ENCODE measurements around the gene MACF1.

The MACF1 gene

DNA sequence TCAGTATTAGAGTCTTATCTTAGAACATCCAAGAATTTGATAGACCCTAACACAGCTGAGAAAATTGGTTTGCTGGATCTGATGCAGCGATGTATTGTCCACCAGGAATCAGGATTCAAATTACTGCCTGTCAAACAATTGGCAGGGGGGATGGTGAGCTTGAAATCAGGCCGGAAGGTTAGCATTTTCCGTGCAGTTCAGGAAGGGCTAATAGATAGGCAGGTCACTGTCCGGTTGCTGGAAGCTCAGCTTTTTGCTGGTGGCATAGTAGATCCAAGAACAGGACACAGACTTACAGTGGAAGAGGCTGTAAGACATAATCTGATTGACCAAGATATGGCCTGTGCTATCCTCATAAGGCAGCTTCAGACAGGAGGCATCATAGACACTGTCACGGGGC is 127.2 kb downstream of the MACF1 start:
- H3K27me3 ChIP-seq (replicated peaks; ENCODE audit: insufficient read depth, low read length): no peaks in the 10 kb centered on the region
- H3F3A ChIP-seq (ENCODE audit: insufficient read depth, low read length): no peaks in the 10 kb centered on the region
- DNase-seq: no peak
- no peak for TF ChIP-seq EZH2 (optimal IDR thresholded peaks at IDR 0.05; ENCODE audit: low read depth, low read length)
- TF ChIP-seq EZH2phosphoT487 (IDR thresholded peaks at IDR 0.05; ENCODE audit: low read length): no peak
- TF ChIP-seq CTCF (IDR thresholded peaks at IDR 0.05; ENCODE audit: low read length): no peak
- no peak overlapping the region for H3K9ac ChIP-seq (ENCODE audit: low read length)
- no peak overlapping the region for H3K27ac ChIP-seq (ENCODE audit: low read length)
- no peak overlapping the region for H3K4me3 ChIP-seq (ENCODE audit: low read length)
- H3K79me2 ChIP-seq (ENCODE audit: low read length): 0 out of 2 replicates have a peak, but pooled peaks cover 4% of the 10 kb centered on the region
- H3K4me2 ChIP-seq (ENCODE audit: low read depth, low read length): no peak overlapping the region
- no peak overlapping the region for H2AFZ ChIP-seq (ENCODE audit: low read length)
- no peaks in the 10 kb centered on the region for H3K9me3 ChIP-seq (replicated peaks; ENCODE audit: insufficient read depth, low read length)
- H4K20me1 ChIP-seq (ENCODE audit: insufficient read depth, low read length): no peaks in the 10 kb centered on the region
- H3K4me1 ChIP-seq (ENCODE audit: low read length): no peaks in the 10 kb centered on the region
- no peaks in the 10 kb centered on the region for H3K9me2 ChIP-seq (replicated peaks; ENCODE audit: insufficient read depth, low read length)
- peaks cover 29% of the 10 kb centered on the region for H3K36me3 ChIP-seq (replicated peaks; ENCODE audit: insufficient read depth, low read length)

- Histone ChIP-seq H3K79me2 (ENCODE audit: low read length) (0 out of 2 replicates have a peak, but pooled peaks cover 4% of the 10 kb centered on the region), H3K9me2 (replicated peaks; ENCODE audit: insufficient read depth, low read length) (no peaks in the 10 kb centered on the region), H3K4me2 (ENCODE audit: low read depth, low read length) (no peak overlapping the region), H3K9me3 (replicated peaks; ENCODE audit: insufficient read depth, low read length) (no peaks in the 10 kb centered on the region), H3K4me3 (ENCODE audit: low read length) (no peak overlapping the region), H2AFZ (ENCODE audit: low read length) (no peak overlapping the region), H3K27ac (ENCODE audit: low read length) (no peak overlapping the region), H3K4me1 (ENCODE audit: low read length) (no peaks in the 10 kb centered on the region), H3K36me3 (replicated peaks; ENCODE audit: insufficient read depth, low read length) (peaks cover 24% of the 10 kb centered on the region), H3F3A (ENCODE audit: insufficient read depth, low read length) (no peaks in the 10 kb centered on the region), H3K9ac (ENCODE audit: low read length) (no peak overlapping the region), H4K20me1 (ENCODE audit: insufficient read depth, low read length) (no peaks in the 10 kb centered on the region), H3K27me3 (replicated peaks; ENCODE audit: insufficient read depth, low read length) (no peaks in the 10 kb centered on the region)
- no peak for DNase-seq
- no peak for TF ChIP-seq EZH2 (optimal IDR thresholded peaks at IDR 0.05; ENCODE audit: low read depth, low read length)
- no peak for TF ChIP-seq CTCF (IDR thresholded peaks at IDR 0.05; ENCODE audit: low read length)
- no peak for TF ChIP-seq EZH2phosphoT487 (IDR thresholded peaks at IDR 0.05; ENCODE audit: low read length)
These were observed 127.8 kb downstream of the MACF1 start for GRCh38 chr1:39332291-39332690.

GRCh38 chr1:39332828-39333227 is 128.3 kb downstream of the MACF1 start:
- Histone ChIP-seq H2AFZ (ENCODE audit: low read length) (no peak overlapping the region), H3K79me2 (ENCODE audit: low read length) (0 out of 2 replicates have a peak, but pooled peaks cover 4% of the 10 kb centered on the region), H4K20me1 (ENCODE audit: insufficient read depth, low read length) (no peaks in the 10 kb centered on the region), H3K9me2 (replicated peaks; ENCODE audit: insufficient read depth, low read length) (no peaks in the 10 kb centered on the region), H3F3A (ENCODE audit: insufficient read depth, low read length) (no peaks in the 10 kb centered on the region), H3K9ac (ENCODE audit: low read length) (no peak overlapping the region), H3K27me3 (replicated peaks; ENCODE audit: insufficient read depth, low read length) (no peaks in the 10 kb centered on the region), H3K4me1 (ENCODE audit: low read length) (no peaks in the 10 kb centered on the region), H3K4me3 (ENCODE audit: low read length) (no peak overlapping the region), H3K9me3 (replicated peaks; ENCODE audit: insufficient read depth, low read length) (no peaks in the 10 kb centered on the region), H3K4me2 (ENCODE audit: low read depth, low read length) (no peak overlapping the region), H3K27ac (ENCODE audit: low read length) (no peak overlapping the region), H3K36me3 (replicated peaks; ENCODE audit: insufficient read depth, low read length) (peaks cover 22% of the 10 kb centered on the region)
- TF ChIP-seq EZH2 (optimal IDR thresholded peaks at IDR 0.05; ENCODE audit: low read depth, low read length): no peak
- TF ChIP-seq CTCF (IDR thresholded peaks at IDR 0.05; ENCODE audit: low read length): no peak
- TF ChIP-seq EZH2phosphoT487 (IDR thresholded peaks at IDR 0.05; ENCODE audit: low read length): no peak
- no peak for DNase-seq
